IMR-90 (cell line): ENCODE data around the gene FBXO15.

ENCODE experiments used
- CEBPB ChIP-seq: IDR thresholded peaks from 2 replicates; pipeline ENCODE4 v1.6.1; 2012; ENCODE audit warnings: low read depth, low read length, improper control_type of control experiment
- POLR2A ChIP-seq: IDR thresholded peaks from 2 replicates; pipeline ENCODE4 v1.6.1; 2012; ENCODE audit warnings: mild to moderate bottlenecking, low read depth, low read length
- RAD21 ChIP-seq: IDR thresholded peaks from 2 replicates; pipeline ENCODE4 v1.6.1; 2012; ENCODE audit warnings: low read length, improper control_type of control experiment
- RFX5 ChIP-seq: IDR thresholded peaks from 2 replicates; pipeline ENCODE4 v1.8.0; 2012; ENCODE audit warnings: low read depth, mild to moderate bottlenecking, low read length, moderate library complexity
- TF ChIP-seq, protein P1 (sequence below): conservative IDR thresholded peaks from 2 replicates; pipeline ENCODE4 v1.5.1; 2012; ENCODE audit warnings: mild to moderate bottlenecking, low read depth, low read length, improper control_type of control experiment

- TF ChIP-seq, protein P1, sequence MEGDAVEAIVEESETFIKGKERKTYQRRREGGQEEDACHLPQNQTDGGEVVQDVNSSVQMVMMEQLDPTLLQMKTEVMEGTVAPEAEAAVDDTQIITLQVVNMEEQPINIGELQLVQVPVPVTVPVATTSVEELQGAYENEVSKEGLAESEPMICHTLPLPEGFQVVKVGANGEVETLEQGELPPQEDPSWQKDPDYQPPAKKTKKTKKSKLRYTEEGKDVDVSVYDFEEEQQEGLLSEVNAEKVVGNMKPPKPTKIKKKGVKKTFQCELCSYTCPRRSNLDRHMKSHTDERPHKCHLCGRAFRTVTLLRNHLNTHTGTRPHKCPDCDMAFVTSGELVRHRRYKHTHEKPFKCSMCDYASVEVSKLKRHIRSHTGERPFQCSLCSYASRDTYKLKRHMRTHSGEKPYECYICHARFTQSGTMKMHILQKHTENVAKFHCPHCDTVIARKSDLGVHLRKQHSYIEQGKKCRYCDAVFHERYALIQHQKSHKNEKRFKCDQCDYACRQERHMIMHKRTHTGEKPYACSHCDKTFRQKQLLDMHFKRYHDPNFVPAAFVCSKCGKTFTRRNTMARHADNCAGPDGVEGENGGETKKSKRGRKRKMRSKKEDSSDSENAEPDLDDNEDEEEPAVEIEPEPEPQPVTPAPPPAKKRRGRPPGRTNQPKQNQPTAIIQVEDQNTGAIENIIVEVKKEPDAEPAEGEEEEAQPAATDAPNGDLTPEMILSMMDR: no peak
- no peak for TF ChIP-seq RAD21
- no peak for TF ChIP-seq POLR2A
- no peak for TF ChIP-seq CEBPB
- no peak for TF ChIP-seq RFX5
Observed at GRCh38 chr18:74040008-74040407, 107.6 kb downstream of the FBXO15 start.
